BE2C (cell line): ENCODE data around the gene HIF1A.
"Not testable (repeated sequence)": the region's sequence is repeated elsewhere in the genome, so short reads cannot be mapped to it uniquely, and the experiment has no call there.

ENCODE experiments used
- DNase-seq: peaks from one replicate; pipeline ENCODE4 v3.0.0-alpha.2; 2020
- H3K27me3 ChIP-seq: fragments of 250-450 bp; sonication (Bioruptor Pico); 2 replicates; pipeline ENCODE4 v1.5.1; 2020; ENCODE audit warnings: mild to moderate bottlenecking
- H3K36me3 ChIP-seq: fragments of 250-450 bp; sonication (Bioruptor Pico); 2 replicates; pipeline ENCODE4 v1.5.1; 2020; ENCODE audit warnings: mild to moderate bottlenecking
- H3K4me1 ChIP-seq: fragments of 250-450 bp; sonication (Bioruptor Pico); 2 replicates; pipeline ENCODE4 v1.5.1; 2020
- H3K4me3 ChIP-seq: 2 replicates; pipeline ENCODE4 v1.5.1; 2011; ENCODE audit warnings: low read depth, low read length
- H3K9me3 ChIP-seq: fragments of 250-450 bp; sonication (Bioruptor Pico); 2 replicates; pipeline ENCODE4 v1.5.1; 2020
- CTCF ChIP-seq: IDR thresholded peaks from 2 replicates; pipeline ENCODE4 v1.5.1; 2012; ENCODE audit warnings: mild to moderate bottlenecking, low read depth, low read length

The HIF1A gene

GRCh38 chr14:61706096-61706690 is 10.9 kb downstream of the HIF1A start:
- peaks cover 4% of the 10 kb centered on the region for H3K4me1 ChIP-seq
- H3K9me3 ChIP-seq: no peaks in the 10 kb centered on the region
- no peak for DNase-seq
- H3K27me3 ChIP-seq: no peaks in the 10 kb centered on the region
- peaks cover 6% of the 10 kb centered on the region; the same call in 1 of the 2 replicates for H3K36me3 ChIP-seq
- no peak for TF ChIP-seq CTCF
- no peak overlapping the region for H3K4me3 ChIP-seq

- H3K4me1 ChIP-seq: peaks cover 12% of the 10 kb centered on the region
- H3K9me3 ChIP-seq, H3K27me3 ChIP-seq, H3K4me3 ChIP-seq, DNase-seq, H3K36me3 ChIP-seq: not testable (repeated sequence)
Measured at GRCh38 chr14:61707774-61708173, 12.5 kb downstream of the HIF1A start.

GRCh38 chr14:61708693-61709092 is 13.4 kb downstream of the HIF1A start:
- not testable (repeated sequence) for H3K27me3 ChIP-seq, H3K36me3 ChIP-seq, H3K4me1 ChIP-seq, H3K4me3 ChIP-seq, H3K9me3 ChIP-seq, DNase-seq

- Histone ChIP-seq H3K4me3 (no peak overlapping the region), H3K9me3 (no peaks in the 10 kb centered on the region), H3K36me3 (no peaks in the 10 kb centered on the region; the same call in 1 of the 2 replicates), H3K4me1 (peaks cover 14% of the 10 kb centered on the region), H3K27me3 (no peaks in the 10 kb centered on the region)
- DNase-seq: no peak
- no peak for TF ChIP-seq CTCF
Measured at GRCh38 chr14:61710853-61711817, 15.8 kb downstream of the HIF1A start.

GRCh38 chr14:61712137-61712536 is 16.8 kb downstream of the HIF1A start:
- Histone ChIP-seq H3K9me3 (no peaks in the 10 kb centered on the region), H3K4me1 (peaks cover 20% of the 10 kb centered on the region)

GRCh38 chr14:61713724-61714437 is 18.6 kb downstream of the HIF1A start:
- Histone ChIP-seq H3K9me3 (no peaks in the 10 kb centered on the region), H3K36me3 (no peaks in the 10 kb centered on the region; the same call in 1 of the 2 replicates), H3K4me3 (no peak overlapping the region), H3K4me1 (peaks cover 23% of the 10 kb centered on the region), H3K27me3 (no peaks in the 10 kb centered on the region)
- DNase-seq: no peak
- no peak for TF ChIP-seq CTCF

More at GRCh38 chr14:61712137-61712536, 16.8 kb downstream of the HIF1A start:
- Histone ChIP-seq H3K36me3 (no peaks in the 10 kb centered on the region; the same call in 1 of the 2 replicates), H3K27me3 (no peaks in the 10 kb centered on the region), H3K4me3 (no peak overlapping the region)
- no peak for TF ChIP-seq CTCF
- no peak for DNase-seq

- Histone ChIP-seq H3K4me3 (no peak overlapping the region), H3K27me3 (no peaks in the 10 kb centered on the region), H3K9me3 (no peaks in the 10 kb centered on the region), H3K36me3 (peaks cover 21% of the 10 kb centered on the region), H3K4me1 (peaks cover 28% of the 10 kb centered on the region)
- DNase-seq: no peak
- no peak for TF ChIP-seq CTCF
Measured at GRCh38 chr14:61716956-61717355, 21.6 kb downstream of the HIF1A start.
